Upper lobe of right lung (tissue), 1 donor: ENCODE data around the gene CMTM6. TPM values are rescaled to one million over a fixed set of nuclear protein-coding genes. Genes with fewer than 3 reads are reported as not detected.

Experiments
- ATAC-seq: fragments of 200-7000 bp; cut with Tn5 transposase; one replicate; pipeline ENCODE4 v1.9.1; 2020; ENCODE audit warnings: mild to moderate bottlenecking, moderate library complexity
- DNase-seq: peaks from one replicate; pipeline ENCODE4 v3.0.0-alpha.2; 2020
- H3K27ac ChIP-seq: fragments of 200-600 bp; one replicate; pipeline ENCODE4 v1.8.0; 2022
- H3K27me3 ChIP-seq: fragments of 200-600 bp; one replicate; pipeline ENCODE4 v1.8.0; 2022; ENCODE audit warnings: mild to moderate bottlenecking
- H3K36me3 ChIP-seq: fragments of 200-600 bp; one replicate; pipeline ENCODE4 v1.8.0; 2022
- H3K4me1 ChIP-seq: fragments of 200-600 bp; one replicate; pipeline ENCODE4 v1.8.0; 2022
- H3K4me3 ChIP-seq: fragments of 200-600 bp; one replicate; pipeline ENCODE4 v1.8.0; 2022; ENCODE audit warnings: mild to moderate bottlenecking
- H3K9me3 ChIP-seq: fragments of 200-600 bp; one replicate; pipeline ENCODE4 v1.8.0; 2022
- CTCF ChIP-seq: fragments of 200-600 bp; IDR thresholded peaks from one replicate; pipeline ENCODE4 v1.8.0; 2022; ENCODE audit warnings: antibody characterized with exemption
- intact Hi-C: fragments of 100-400 bp; cut with DNase I; formaldehyde crosslinking; loops from one replicate; pipeline ENCODE4 v1.11.0; 2022
- long read RNA-seq: library from polyadenylated mRNA; unstranded; transcript quantifications from one replicate; pipeline ENCODE4 v2.0.0, GENCODE V29; 2021
- total RNA-seq: library from RNA; stranded (reverse); fragmentation: NEBNext Ultra II Directional; extraction: Animal tissue kit (Norgen Biotek cat#: 25700); gene quantifications from one replicate; pipeline ENCODE4 v1.2.1, GENCODE V29; 2021
- donor health status: DM: no; HTN: yes; CAD: no; lungs with severe emphysema.

CMTM6 gene
- total RNA-seq = 58.9 TPM
- long read RNA-seq, transcript CMTM6-201 (4 exons, 3,863 nt) = major isoform, 209 of 232 reads
- long read RNA-seq, partial matches to known transcripts = 0 of 232 reads
- long read RNA-seq, other reads (novel, unspliced or antisense) = 23 of 232 reads

- H3K9me3 ChIP-seq = no peaks in the 10 kb centered on the region
- H3K27ac ChIP-seq = peak within 1 kb of the TSS; percentile 97
- ATAC-seq (peak; percentile 95), DNase-seq (peak; percentile 92)
- peaks cover 23% of the 10 kb centered on the region for H3K4me1 ChIP-seq
- H3K36me3 ChIP-seq = no peaks in the 10 kb centered on the region
- intact Hi-C loops = no loop called here
- H3K4me3 ChIP-seq = peak within 1 kb of the TSS; percentile 88
- no peak for TF ChIP-seq CTCF
- H3K27me3 ChIP-seq = no peaks in the 10 kb centered on the region
These were observed at the start of gene CMTM6 for GRCh38 chr3:32502118-32502945. TSS of gene CMTM6 (minus strand) at chr3:32502852. CDS start at chr3:32502745, 107 bp downstream.

- ATAC-seq = no peak
- intact Hi-C loops = no loop called here
These were observed 49.4 kb upstream of the CMTM6 start for GRCh38 chr3:32552013-32552412.

GRCh38 chr3:32551496-32551895, 48.8 kb upstream of the CMTM6 start:
- Histone ChIP-seq H3K4me1 (peaks cover 2% of the 10 kb centered on the region), H3K36me3 (no peaks in the 10 kb centered on the region), H3K4me3 (no peak overlapping the region), H3K27ac (no peak overlapping the region), H3K27me3 (no peaks in the 10 kb centered on the region), H3K9me3 (no peaks in the 10 kb centered on the region)
- intact Hi-C loops = no loop called here
- DNase-seq (no peak), ATAC-seq (no peak)
- no peak for TF ChIP-seq CTCF

More at GRCh38 chr3:32552013-32552412, 49.4 kb upstream of the CMTM6 start:
- Histone ChIP-seq H3K4me3 (no peak overlapping the region), H3K36me3 (no peaks in the 10 kb centered on the region), H3K9me3 (no peaks in the 10 kb centered on the region), H3K4me1 (peaks cover 6% of the 10 kb centered on the region), H3K27me3 (no peaks in the 10 kb centered on the region), H3K27ac (no peak overlapping the region)
- no peak for DNase-seq
- no peak for TF ChIP-seq CTCF

GRCh38 chr3:32551087-32551486, 48.4 kb upstream of the CMTM6 start:
- no peak for TF ChIP-seq CTCF
- H3K27me3 ChIP-seq = no peaks in the 10 kb centered on the region
- ATAC-seq (no peak), DNase-seq (no peak)
- no peak overlapping the region for H3K4me3 ChIP-seq
- H3K4me1 ChIP-seq = no peaks in the 10 kb centered on the region
- H3K36me3 ChIP-seq = no peaks in the 10 kb centered on the region
- H3K27ac ChIP-seq = no peak overlapping the region
- intact Hi-C loops = no loop called here
- H3K9me3 ChIP-seq = no peaks in the 10 kb centered on the region

- Histone ChIP-seq H3K4me1 (no peaks in the 10 kb centered on the region), H3K36me3 (peaks cover 14% of the 10 kb centered on the region), H3K27me3 (no peaks in the 10 kb centered on the region), H3K9me3 (no peaks in the 10 kb centered on the region), H3K27ac (no peak overlapping the region), H3K4me3 (no peak overlapping the region)
- intact Hi-C loops = no loop called here
- ATAC-seq (no peak), DNase-seq (no peak)
- TF ChIP-seq CTCF = no peak
These were observed 42.7 kb upstream of the CMTM6 start for GRCh38 chr3:32545305-32545704.
